GM10248 (cell line): ENCODE results near the gene ADSL.

ENCODE experiments used
- CTCF ChIA-PET: fragments of 300-600 bp; sonication (Branson Sonifier 250); formaldehyde crosslinking; extraction: SDS; loops from one replicate; lab custom pipeline; 2021; ENCODE audit warnings: antibody characterized with exemption; lab: Yijun Ruan, JAX
- POLR2A ChIA-PET: fragments of 350-650 bp; sonication (Branson Sonifier 250); formaldehyde crosslinking; extraction: SDS; loops from one replicate; lab custom pipeline; 2020; ENCODE audit warnings: antibody characterized with exemption; lab: Yijun Ruan, JAX
- DNase-seq: peaks from one replicate; pipeline ENCODE4 v3.0.0; 2012; ENCODE audit errors: extremely low spot score
- CTCF ChIP-seq: IDR thresholded peaks from 2 replicates; pipeline ENCODE4 v1.5.1; 2012; ENCODE audit warnings: mild to moderate bottlenecking, low read depth; ENCODE audit errors: extremely low read depth, missing control alignments, control extremely low read depth

Gene ADSL

GRCh38 chr22:40330615-40331014 is 15.7 kb upstream of the ADSL start:
- ChIA-PET POLR2A (interaction anchor here (0.6 kb wide), 1 partner anchor 811 kb away, joined by 6 read pairs; no protein-coding TSS in a partner anchor), CTCF (interaction anchor here (1.3 to 2.0 kb wide), 5 partner anchors 12 to 795 kb away, joined by 3 to 7 read pairs (median 4); no protein-coding TSS in a partner anchor)
- DNase-seq: no peak
- no peak for TF ChIP-seq CTCF

GRCh38 chr22:40331706-40332105 is 14.6 kb upstream of the ADSL start:
- TF ChIP-seq CTCF: no peak
- ChIA-PET CTCF (interaction anchor here (0.8 to 2.0 kb wide), 3 partner anchors 13 to 17 kb away, joined by 3 to 7 read pairs (median 4); no protein-coding TSS in a partner anchor), POLR2A (interaction anchor here (0.7 kb wide), 2 partner anchors 32 to 72 kb away, joined by 5 read pairs; no protein-coding TSS in a partner anchor)
- DNase-seq: no peak

GRCh38 chr22:40332319-40332781 is 13.9 kb upstream of the ADSL start:
- no peak for DNase-seq
- CTCF ChIA-PET: no interaction called here
- TF ChIP-seq CTCF: no peak
- POLR2A ChIA-PET: no interaction called here

- no peak for TF ChIP-seq CTCF
- no peak for DNase-seq
- CTCF ChIA-PET: interaction anchor here (0.9 kb wide), 1 partner anchor 17 kb away, joined by 4 read pairs; no protein-coding TSS in a partner anchor
- POLR2A ChIA-PET: no interaction called here
Measured at GRCh38 chr22:40334060-40334459, 12.2 kb upstream of the ADSL start.

GRCh38 chr22:40334899-40335298 is 11.4 kb upstream of the ADSL start:
- CTCF ChIA-PET: interaction anchor here (1.5 to 2.6 kb wide), 2 partner anchors 9 to 12 kb away, joined by 4 to 8 read pairs; no protein-coding TSS in a partner anchor
- POLR2A ChIA-PET: interaction anchor here (0.7 kb wide), 1 partner anchor 116 kb away, joined by 6 read pairs; no protein-coding TSS in a partner anchor

GRCh38 chr22:40335358-40335757 is 10.9 kb upstream of the ADSL start:
- CTCF ChIA-PET: interaction anchor here (1.5 to 2.6 kb wide), 2 partner anchors 9 to 12 kb away, joined by 4 to 8 read pairs; no protein-coding TSS in a partner anchor

More at GRCh38 chr22:40334899-40335298, 11.4 kb upstream of the ADSL start:
- DNase-seq: no peak
- TF ChIP-seq CTCF: no peak

More at GRCh38 chr22:40335358-40335757, 10.9 kb upstream of the ADSL start:
- DNase-seq: no peak
- no peak for TF ChIP-seq CTCF
- POLR2A ChIA-PET: no interaction called here
